ENCODE measurements around the gene EXOC2.
"Not testable (repeated sequence)": the region's sequence is repeated elsewhere in the genome, so short reads cannot be mapped to it uniquely, and the experiment has no call there.

Gene EXOC2

DNA sequence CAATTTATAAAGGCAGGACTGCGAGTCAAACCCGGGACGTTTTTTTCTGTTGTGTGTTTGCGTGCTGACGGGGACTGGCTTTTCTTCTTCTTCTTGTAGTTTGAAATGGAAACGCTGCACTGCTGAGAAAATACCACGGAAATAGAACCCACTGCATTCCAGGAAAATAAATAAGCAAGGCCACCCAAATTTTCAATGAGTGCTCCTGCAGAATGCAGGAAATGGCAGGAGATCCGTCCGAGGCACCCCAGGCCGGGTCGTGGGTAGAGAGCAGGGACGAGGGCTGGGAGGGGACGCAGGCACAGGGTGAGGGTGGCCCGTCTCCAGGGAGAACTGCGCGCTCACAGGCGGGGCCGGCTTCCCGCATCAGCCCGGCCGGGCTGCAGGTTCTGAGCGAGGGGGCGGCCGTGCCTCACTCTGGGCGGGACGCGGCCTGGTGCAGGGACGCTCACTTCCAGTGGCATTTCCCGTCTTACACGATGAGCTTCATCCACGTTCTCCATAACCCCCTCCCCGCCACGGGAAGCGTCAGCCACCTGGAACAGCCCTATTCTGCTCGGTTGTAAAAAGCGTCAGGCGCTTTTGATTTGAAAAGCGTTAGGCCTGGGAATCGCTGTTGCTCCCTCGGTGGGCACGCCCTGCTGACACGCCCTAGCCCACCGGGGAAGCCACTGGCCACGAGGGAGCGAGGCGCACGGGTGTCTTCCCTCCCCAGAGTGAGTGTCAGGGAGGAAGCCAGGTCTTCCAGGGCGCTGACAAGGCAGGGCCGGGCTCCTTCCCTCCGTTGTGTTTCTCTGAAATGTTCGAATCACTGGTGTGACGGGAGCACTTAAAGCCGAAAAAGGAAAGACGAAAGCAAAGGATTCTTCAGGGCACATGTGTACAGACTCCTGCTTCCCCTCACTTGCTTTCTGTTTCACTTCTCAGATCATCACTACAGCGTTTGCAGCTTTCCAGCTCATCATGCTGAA lies 17.9 kb upstream of the EXOC2 start:
- DNase-seq = peak; percentile 12

DNA sequence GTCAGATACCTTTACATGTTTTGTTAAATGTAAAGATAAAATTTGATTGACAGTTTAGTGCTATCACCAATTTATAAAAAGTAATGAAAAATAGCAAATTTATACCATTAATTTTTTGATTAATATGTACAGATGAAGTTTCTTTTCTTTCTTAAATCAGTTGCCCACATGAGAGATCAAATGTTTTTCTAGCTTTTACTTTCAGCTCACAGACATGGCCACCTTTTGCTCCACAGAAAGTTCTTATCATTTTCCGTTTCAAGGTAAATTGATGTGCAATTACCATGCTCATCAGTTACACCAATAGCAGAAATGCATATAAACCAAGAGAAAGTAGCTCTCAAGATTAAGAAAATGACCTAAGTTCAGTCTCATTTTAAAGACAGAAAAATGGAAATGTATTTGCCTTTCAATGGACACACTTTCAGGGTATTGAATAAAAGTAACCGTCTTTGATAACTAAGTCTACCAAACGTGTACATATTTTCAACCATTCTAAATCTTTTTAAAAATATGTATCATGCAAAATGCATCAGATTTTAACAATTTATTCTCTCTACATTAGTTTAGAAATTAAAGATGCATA lies 16.6 kb upstream of the EXOC2 start:
- no peak for DNase-seq

DNA sequence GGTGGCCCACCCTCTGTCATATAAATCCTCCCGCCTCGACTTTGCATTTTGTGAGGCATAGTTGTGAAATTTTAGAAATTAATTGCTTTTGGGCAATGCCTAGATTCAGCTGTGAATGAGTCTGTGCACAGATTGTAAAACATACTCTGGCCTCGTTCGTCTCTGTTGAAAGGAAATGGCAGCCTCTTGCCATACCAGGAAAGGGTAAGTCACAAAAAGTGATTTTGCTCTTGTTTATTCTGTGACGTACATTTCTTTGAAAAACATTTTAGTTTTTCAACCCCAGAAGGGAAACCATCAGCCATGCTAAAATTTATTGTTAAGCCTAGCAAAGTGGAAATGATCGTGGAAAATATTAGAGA lies 15.3 kb upstream of the EXOC2 start:
- no peak for DNase-seq

DNA sequence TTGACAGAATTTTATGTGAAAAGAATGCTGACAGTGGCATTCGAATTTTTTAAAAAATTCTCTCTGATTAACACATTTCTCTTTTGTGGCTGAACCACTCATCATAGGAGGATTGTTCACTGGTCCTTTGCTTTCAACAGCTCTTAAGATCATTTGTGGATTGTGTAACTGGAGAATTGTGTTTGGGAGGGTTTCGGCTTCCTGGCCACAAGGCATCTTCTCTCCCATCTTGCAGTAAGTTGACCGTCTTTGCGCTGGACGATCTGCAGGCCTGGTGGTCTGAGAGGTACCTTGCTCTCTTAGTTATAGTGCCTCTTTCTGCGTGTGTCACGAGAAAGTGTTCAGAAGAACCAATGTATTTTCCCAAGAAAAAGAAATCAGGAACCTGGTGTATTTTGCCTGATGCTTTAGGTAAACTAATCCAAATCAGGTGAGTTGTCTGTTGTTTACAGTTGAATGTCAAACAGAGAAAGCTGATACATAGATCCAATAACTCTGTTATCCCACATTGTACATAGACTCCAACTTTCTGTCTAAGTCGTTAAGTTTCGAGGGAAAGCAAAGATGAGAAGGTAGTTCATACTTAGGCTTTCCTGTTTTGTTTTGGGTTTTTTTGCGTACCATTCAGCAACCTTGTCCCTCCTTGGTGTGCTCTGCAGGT lies 14.8 kb upstream of the EXOC2 start:
- DNase-seq = no peak

DNA sequence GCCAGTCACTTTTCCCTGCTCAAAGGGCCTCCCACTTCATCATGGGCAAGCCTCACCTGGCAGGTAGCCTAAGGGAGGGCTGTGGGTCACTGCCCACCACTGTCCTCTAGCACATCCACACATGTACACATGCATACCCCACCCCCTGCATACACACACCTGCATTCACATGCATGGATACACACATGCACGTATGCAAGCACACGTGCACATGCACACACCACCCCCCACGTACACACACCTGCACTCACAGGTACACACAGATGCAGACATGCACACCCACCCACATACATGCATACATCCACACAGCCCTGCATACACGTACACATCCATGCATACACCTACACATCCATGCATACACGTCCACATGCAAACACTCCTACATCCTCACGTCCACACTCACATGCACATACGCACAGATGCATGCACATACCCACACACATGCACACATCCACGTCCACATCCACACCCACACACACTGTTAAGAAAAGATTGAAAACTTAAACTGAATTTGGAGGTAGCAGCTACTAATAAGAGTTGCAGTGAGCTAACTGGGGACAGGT lies 14.0 kb upstream of the EXOC2 start:
- no peak for DNase-seq

DNA sequence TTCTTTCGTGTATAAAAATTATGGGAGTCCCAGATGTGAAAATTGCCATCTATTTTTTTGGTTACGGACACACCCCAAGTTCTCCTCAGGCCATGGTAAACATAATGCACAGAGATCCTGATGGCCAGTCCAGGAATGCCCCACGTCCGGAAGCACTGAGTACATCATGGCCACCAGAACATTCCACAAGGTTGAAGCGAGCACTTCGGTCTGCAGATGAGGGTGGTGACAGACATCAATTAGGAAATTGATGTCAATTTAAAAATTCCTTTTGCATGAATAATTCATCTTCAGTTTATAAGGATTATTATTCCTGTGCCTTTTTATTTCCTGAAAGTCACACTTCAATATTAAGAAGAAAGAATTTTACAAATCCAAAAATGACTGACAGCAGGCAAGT lies 13.2 kb upstream of the EXOC2 start:
- DNase-seq = no peak

DNA sequence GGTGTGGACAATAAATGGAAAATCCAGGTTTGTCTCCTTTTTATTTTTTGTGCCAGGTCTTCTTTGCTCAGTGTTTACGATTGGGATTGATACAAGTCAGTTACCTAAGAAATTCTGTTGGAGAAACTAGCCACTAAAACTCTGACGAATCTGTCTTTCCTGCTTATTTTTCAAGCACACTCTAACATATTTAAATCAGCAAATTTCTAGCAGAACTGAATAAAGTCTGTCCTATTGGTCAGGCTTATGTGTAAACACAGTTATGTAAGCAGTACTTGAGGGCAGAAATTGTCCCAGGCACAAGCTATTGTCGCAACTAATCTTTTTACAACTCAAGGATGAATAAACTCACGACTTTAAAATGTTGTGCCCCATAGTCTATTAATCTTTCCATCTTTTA lies 12.1 kb upstream of the EXOC2 start:
- no peak for DNase-seq

DNA sequence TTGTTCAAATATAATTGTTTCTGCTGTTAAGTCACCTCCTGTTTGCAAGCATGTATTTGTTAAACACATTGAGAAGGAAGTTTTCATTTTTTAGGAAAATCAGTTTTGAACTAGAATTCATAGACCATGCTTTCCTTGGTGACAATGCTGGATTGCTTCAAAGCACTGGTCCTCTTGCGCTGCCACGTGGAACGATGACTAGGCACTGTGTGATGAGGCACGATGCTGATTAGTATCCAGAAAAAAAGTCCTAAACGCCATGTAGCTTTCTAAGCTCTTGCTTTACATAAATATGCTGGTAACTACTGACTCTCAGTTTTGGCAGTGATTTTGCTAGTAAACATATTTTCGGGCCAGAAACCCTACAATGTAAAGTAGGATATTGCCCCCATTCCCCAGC lies 11.1 kb upstream of the EXOC2 start:
- no peak for DNase-seq

DNA sequence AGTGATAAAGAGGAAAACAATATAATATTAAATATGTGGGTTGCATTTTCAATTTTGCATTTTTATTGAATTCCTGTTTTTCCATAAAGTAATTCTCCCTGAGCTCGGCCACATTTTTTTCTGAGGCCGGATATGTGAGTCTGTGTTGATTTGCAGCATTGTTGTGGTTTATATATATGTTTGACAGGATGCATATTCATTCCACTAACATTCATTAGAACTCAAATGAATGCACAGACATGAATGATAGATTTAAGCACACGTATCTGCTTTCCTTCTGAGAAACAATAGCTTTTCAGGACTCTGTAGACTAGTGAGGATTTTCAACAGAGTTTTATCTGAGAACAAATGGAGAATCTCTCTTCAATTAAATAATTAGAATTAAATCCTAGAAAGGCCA lies 10.6 kb upstream of the EXOC2 start:
- DNase-seq = no peak

DNA sequence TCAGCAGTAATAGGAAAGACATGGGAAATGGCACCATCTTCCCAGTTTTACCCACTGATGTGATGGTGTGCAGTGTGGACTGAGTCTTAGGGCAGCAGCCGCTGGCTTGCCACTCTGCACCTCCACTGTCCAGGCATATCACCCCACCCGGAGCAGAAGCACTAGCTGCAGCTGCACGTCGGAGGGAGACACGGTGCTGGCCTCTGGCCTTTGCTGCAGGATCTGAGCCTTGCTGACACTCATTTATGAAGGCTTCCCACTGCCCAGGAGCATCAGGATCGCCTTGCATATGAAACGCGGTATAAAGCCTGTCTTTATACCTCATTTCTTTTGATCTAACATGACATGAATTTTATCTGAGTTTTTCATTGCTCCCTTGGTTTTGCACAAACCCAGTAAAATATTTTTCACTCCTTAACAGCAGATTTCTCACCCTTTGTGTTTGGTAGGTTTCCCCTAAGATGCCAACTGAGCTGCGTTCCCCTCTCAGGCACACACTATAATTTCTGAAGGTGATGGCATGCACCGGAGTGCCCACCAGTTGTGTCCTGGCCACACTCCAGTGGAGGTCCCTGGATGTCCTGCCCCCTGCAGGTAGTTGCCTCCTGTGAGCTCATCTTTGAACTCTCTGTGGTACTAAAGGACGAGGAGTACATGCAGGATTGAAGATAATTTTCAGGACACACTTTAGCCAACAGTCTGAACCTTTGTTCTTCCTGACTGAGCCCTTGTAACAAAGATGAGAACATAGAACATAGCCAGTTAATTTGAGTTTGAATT lies 9.0 kb upstream of the EXOC2 start:
- no peak for DNase-seq

DNA sequence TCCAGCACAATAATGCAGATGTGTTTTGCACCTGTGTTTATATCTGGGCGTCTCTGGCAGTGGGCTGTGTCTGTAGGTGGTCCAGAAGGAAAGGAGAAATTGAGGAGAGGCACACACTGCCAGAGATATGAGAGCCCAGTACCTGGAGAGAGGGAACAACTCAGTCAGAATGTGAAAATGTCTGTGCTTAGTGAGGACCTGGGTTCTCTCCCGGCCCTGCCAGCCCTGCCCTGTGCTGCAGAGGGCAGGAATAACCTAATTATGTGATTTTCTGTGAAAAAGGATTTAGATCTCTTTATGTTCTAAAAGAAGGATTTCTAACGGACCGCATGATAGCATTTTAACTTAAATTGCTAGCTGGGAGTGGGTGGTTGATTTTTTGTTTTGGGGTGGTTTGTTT lies 8.3 kb upstream of the EXOC2 start:
- DNase-seq = no peak

DNA sequence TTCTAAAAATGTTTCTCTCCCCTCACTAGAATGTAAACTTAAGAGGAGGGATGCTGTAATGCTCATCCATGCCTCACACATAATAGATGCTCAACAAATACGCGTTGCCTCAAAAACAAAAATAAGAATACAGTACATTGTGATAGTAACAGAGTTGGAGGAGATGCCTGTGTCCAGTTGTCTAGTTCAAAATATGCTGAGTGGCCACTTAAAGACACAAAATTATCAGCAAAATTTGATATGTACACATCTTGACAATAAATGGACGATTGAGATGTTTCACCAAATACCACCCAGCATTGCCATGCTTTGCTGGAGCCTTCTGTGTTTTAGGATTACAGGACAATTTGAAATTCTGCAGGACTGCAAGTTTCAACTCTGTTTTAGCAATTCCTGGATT lies 7.6 kb upstream of the EXOC2 start:
- DNase-seq = no peak

DNA sequence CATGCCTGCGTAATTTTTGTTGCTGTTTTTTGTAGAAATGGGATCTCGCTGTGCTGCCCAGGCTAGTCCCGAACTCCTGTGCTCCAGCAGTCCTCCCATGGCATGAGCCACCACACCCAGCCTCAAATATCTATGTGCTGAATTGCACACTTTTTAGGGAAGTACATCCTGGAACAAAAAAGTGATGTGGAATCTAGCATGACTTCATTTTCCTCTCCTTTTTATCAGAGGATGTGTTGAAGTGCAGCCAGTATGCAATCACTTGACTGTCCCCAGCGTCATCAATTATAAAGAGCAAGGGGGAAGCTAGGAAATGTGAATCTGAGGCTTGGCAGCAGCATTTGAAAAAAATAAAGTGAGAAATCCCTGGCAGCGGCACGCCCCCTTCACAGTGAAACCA lies 6.4 kb upstream of the EXOC2 start:
- no peak for DNase-seq

DNA sequence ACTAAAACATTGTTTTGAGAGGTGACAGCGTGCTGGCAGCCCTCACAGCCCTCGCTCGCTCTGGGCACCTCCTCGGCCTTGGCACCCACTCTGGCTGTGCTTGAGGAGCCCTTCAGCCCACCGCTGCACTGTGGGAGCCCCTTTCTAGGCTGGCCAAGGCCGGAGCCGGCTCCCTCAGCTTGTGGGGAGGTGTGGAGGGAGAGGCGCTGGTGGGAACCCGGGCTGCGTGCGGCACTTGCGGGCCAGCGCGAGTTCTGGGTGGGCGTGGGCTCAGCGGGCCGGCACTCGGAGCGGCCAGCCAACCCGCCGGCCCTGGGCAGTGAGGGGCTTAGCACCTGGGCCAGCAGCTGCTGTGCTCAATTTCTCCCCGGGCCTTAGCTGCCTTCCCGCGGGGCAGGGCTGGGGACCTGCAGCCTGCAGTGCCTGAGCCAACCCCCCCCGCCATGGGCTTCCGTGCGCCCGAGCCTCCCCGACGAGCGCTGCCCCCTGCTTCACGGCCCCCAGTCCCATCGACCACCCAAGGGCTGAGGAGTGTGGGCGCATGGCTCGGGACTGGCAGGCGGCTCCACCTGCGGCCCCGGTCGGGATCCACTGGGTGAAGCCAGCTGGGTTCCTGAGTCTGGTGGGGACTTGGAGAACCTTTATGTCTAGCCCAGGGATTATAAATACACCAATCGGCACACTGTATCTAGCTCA lies 1.6 kb upstream of the EXOC2 start:
- DNase-seq = not testable (repeated sequence)

DNA sequence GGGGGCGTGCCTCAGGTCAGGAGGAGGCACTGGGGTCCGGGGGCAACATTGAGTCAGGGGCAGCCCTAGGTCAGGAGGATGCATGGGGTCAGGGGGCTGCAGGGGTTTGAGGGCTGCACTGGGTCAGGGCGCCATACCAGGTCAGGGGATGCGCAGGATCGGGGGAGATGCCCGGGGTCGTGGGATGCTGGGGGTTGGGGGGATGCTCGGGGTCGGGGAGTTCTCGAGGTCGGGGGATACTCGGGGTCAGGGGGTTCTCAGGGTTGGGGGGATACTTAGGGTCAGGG lies 727 bp upstream of the EXOC2 start:
- no peak for DNase-seq

DNA sequence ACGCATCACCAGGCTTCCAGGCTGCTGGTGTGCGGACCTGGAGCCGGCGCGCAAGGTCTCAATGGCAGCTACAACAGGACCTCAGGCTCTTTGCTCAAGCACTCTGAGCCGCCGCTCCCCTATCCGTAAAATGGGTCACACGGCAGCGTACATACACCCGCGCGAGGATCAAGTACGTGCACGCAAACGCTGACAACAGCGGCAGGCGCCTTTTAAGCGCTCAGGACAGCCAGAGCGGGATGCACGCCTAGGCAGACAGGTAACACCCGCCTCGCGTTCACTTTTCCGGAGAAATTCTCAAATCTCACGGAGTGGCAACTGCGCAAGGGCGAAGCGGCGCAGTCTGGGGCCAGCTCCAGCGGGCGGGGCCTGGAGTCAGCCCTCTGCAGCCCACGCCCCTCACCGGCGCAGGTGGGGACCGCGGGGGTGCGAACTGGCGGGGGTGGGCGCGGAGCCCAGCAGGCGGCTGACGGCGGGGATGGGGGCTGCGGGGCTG lies 535 bp downstream of the EXOC2 start:
- peak; percentile 63 for DNase-seq

DNA sequence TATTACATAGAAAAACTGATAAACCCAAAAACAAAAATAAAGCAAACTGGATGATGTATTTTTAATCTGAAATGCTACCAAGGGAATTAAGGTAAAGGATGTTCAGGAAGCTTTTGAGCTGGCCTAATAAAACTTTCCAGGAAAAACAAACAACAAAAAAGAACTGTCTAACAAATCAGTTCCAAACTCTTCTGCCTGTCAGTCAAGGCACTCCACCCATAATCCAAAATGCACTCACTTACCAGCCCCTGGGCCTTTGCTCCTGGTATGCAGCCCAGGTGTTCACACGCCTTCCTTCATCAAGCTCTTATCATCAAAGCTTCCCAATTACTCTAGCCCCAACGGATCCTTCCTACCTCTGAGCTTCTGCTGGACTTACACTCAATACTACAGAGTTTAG lies 3.7 kb downstream of the EXOC2 start:
- DNase-seq = no peak

DNA sequence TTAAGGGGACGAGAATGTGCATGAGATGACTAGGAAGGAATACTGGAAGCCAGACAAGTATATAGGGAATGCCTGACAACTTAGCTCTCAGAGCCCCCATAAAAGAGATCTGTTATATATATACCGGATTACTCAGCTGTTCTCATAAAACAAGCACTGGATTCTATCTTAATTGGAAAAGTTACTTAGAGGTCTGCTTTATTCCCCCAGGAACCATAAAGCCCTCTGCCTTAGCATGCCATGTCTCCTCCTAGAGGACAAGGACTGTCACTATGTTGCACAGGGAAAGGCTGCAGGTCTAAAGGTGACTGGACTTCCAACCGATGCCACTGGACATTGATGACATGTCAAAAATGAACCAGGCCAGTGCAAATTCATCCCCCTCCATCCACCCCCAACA lies 6.4 kb downstream of the EXOC2 start:
- no peak for DNase-seq

DNA sequence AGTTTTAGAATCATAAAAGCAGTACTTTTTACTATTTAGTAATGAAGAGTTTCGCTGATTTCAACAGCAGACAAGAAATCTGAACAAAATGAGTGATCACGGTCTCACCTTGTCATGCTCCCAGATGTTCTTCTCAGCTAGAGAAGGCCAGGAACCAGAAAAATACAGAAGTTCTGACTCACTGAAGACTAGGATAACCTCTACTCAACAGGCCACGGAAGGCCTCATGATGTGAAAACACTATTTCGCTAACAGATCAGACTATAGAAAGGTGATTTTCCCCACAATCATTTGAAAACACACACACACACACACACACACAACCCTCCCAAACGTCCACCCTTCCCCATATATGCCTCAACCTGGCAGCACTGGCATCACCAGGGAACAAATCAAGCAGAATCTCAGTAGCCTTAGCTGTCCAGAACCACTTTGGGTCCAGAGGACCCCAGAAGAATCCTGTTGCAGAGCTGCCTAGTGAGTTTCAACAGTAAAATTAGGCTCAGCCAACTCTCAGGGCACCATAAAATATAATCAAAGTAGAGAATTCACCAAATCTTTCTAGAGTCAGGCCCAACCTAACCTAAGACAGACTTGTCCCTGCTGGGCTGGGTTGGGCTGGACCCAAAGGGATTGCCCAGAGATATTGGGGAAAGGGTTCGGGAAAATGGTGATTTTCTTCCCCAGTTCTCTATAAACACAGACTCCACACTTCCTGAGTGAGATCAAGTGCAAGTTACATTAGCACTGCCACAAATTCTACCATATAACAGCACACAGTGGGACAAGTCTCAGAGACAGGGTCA lies 7.9 kb downstream of the EXOC2 start:
- no peak for DNase-seq

DNA sequence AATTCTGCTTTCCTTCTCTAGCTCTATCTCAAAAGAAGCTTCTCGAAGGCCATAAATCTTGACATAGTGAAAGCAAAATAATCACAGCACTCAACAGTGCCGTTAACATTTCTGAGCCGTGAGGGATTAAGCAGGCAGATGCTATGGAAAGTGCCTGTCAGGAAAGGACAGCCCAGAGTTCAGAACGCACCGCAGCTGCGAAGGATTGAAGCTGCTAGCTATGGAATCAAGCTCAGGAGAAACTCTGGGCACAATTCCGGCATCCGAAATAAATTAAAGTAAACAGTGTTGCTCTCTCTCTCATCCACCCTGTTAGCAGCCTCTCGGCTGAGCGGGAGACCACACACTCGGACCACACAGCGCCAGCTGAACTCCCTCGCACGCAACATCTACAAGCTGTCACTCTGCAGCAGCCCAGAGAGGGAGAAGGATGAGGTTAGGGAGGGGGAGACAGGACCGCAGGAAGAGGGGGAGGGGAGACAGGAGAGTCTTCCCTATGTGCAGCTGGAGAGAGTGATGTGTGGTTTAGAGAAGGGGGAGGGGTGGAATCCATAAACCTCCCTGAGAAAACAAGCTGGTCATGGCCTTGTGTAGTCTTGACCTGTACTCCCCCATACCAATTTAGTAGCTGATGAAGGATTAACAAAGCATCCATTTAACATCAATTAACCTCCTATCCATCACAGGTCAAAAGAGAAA lies 9.0 kb downstream of the EXOC2 start:
- no peak for DNase-seq

Data from effector CD8-positive, alpha-beta T cell (primary cell).